ENCODE data around the gene PRRC2C.
A peak's percentile ranks its signal among the peaks of the same experiment; 100 is the strongest.
"Not testable (repeated sequence)": the region's sequence is repeated elsewhere in the genome, so short reads cannot be mapped to it uniquely, and the experiment has no call there.

The PRRC2C gene

GRCh38 chr1:171500803-171501202 is 15.5 kb downstream of the PRRC2C start:
- no peak for DNase-seq (ENCODE audit: low spot score)

GRCh38 chr1:171501305-171502024 is 16.1 kb downstream of the PRRC2C start:
- DNase-seq (ENCODE audit: low spot score) = no peak

- DNase-seq (ENCODE audit: low spot score) = no peak
Measured at GRCh38 chr1:171506525-171507304, 21.4 kb downstream of the PRRC2C start.

- no peak for DNase-seq (ENCODE audit: low spot score)
Measured at GRCh38 chr1:171507435-171507834, 22.1 kb downstream of the PRRC2C start.

- DNase-seq (ENCODE audit: low spot score) = no peak
Measured at GRCh38 chr1:171509191-171509590, 23.9 kb downstream of the PRRC2C start.

- no peak for DNase-seq (ENCODE audit: low spot score)
Measured at GRCh38 chr1:171513743-171514142, 28.4 kb downstream of the PRRC2C start.

GRCh38 chr1:171515299-171515698 is 30.0 kb downstream of the PRRC2C start:
- DNase-seq (ENCODE audit: low spot score) = no peak

- DNase-seq (ENCODE audit: low spot score) = no peak
Measured at GRCh38 chr1:171515741-171516140, 30.4 kb downstream of the PRRC2C start.

GRCh38 chr1:171521567-171521966 is 36.2 kb downstream of the PRRC2C start:
- no peak for DNase-seq (ENCODE audit: low spot score)

- no peak for DNase-seq (ENCODE audit: low spot score)
Measured at GRCh38 chr1:171530676-171531075, 45.3 kb downstream of the PRRC2C start.

- DNase-seq (ENCODE audit: low spot score) = no peak
Measured at GRCh38 chr1:171532520-171532919, 47.2 kb downstream of the PRRC2C start.

GRCh38 chr1:171545523-171545922 is 60.2 kb downstream of the PRRC2C start:
- no peak for DNase-seq (ENCODE audit: low spot score)

GRCh38 chr1:171550050-171550449 is 64.7 kb downstream of the PRRC2C start:
- DNase-seq (ENCODE audit: low spot score) = no peak

GRCh38 chr1:171550598-171551100 is 65.3 kb downstream of the PRRC2C start:
- not testable (repeated sequence) for DNase-seq (ENCODE audit: low spot score)

- DNase-seq (ENCODE audit: low spot score) = not testable (repeated sequence)
Measured at GRCh38 chr1:171553960-171554359, 68.6 kb downstream of the PRRC2C start.

- DNase-seq (ENCODE audit: low spot score) = peak; percentile 14
Measured at GRCh38 chr1:171563675-171564074, 78.3 kb downstream of the PRRC2C start.

- no peak for DNase-seq (ENCODE audit: low spot score)
Measured at GRCh38 chr1:171566467-171566866, 81.1 kb downstream of the PRRC2C start.

- no peak for DNase-seq (ENCODE audit: low spot score)
Measured at GRCh38 chr1:171570295-171570694, 85.0 kb downstream of the PRRC2C start.

- no peak for DNase-seq (ENCODE audit: low spot score)
Measured at GRCh38 chr1:171576144-171576543, 90.8 kb downstream of the PRRC2C start.

- no peak for DNase-seq (ENCODE audit: low spot score)
Measured at GRCh38 chr1:171581226-171581625, 95.9 kb downstream of the PRRC2C start.

GRCh38 chr1:171581766-171582165 is 96.4 kb downstream of the PRRC2C start:
- DNase-seq (ENCODE audit: low spot score) = no peak

- DNase-seq (ENCODE audit: low spot score) = no peak
Measured at GRCh38 chr1:171582589-171582988, 97.3 kb downstream of the PRRC2C start.

- DNase-seq (ENCODE audit: low spot score) = no peak
Measured at GRCh38 chr1:171583591-171584201, 98.4 kb downstream of the PRRC2C start.
